ENCODE results near the gene CAMTA1. TPM values are rescaled to one million over a fixed set of nuclear protein-coding genes. Genes with fewer than 3 reads are reported as not detected.

Gene CAMTA1
- total and polyA plus RNA-seq, 8 donors = 42.8 to 213 (median 118) TPM

GRCh38 chr1:7526196-7526866 lies 741.1 kb downstream of the CAMTA1 start:
- peaks cover 0 to 7% (median 0%) of the 10 kb centered on the region in 3 donors for H3K27me3 ChIP-seq
- H3K27ac ChIP-seq = no peak overlapping the region

GRCh38 chr1:7526867-7527732 lies 741.8 kb downstream of the CAMTA1 start:
- H3K27me3 ChIP-seq = peaks cover 0 to 7% (median 0%) of the 10 kb centered on the region in 3 donors
- TF ChIP-seq POLR2AphosphoS5 (IDR thresholded peaks at IDR 0.05) (no peak), CTCF (IDR thresholded peaks at IDR 0.05) (no peak), EP300 (IDR thresholded peaks at IDR 0.05) (no peak), POLR2A (IDR thresholded peaks at IDR 0.05) (no peak)
- H3K4me1 ChIP-seq = no peaks in the 10 kb centered on the region
- H3K9me3 ChIP-seq = no peaks in the 10 kb centered on the region
- 80 to 91% (median 82%) methylated on average over 7 to 12 of the region's 12 CpGs for WGBS, 5 donors
- no peak overlapping the region for H3K4me3 ChIP-seq
- no peak overlapping the region for H3K27ac ChIP-seq
- DNase-seq = no peak
- no peaks in the 10 kb centered on the region for H3K36me3 ChIP-seq
- intact Hi-C loops (cut with DNase I; ENCODE audit: low total_unique reads) = no loop called here

More at GRCh38 chr1:7526196-7526866, 741.1 kb downstream of the CAMTA1 start:
- H3K36me3 ChIP-seq = no peaks in the 10 kb centered on the region
- TF ChIP-seq CTCF (IDR thresholded peaks at IDR 0.05) = no peak
- TF ChIP-seq EP300 (IDR thresholded peaks at IDR 0.05) = no peak
- no peak for TF ChIP-seq POLR2A (IDR thresholded peaks at IDR 0.05)
- no peak for TF ChIP-seq POLR2AphosphoS5 (IDR thresholded peaks at IDR 0.05)
- intact Hi-C loops (cut with DNase I; ENCODE audit: low total_unique reads) = no loop called here
- H3K4me1 ChIP-seq = no peaks in the 10 kb centered on the region
- no peak overlapping the region for H3K4me3 ChIP-seq
- H3K9me3 ChIP-seq = no peaks in the 10 kb centered on the region
- DNase-seq = no peak
- WGBS, 5 donors = 76 to 88% (median 77%) methylated on average over 8 to 10 of the region's 10 CpGs

GRCh38 chr1:7527733-7528045 lies 742.4 kb downstream of the CAMTA1 start:
- H3K27ac ChIP-seq = no peak overlapping the region
- peaks cover 0 to 13% (median 0%) of the 10 kb centered on the region in 3 donors for H3K27me3 ChIP-seq
- 86 to 92% (median 89%) methylated on average over 7 of the region's 7 CpGs for WGBS, 5 donors
- TF ChIP-seq CTCF (IDR thresholded peaks at IDR 0.05) = no peak
- no peak for TF ChIP-seq EP300 (IDR thresholded peaks at IDR 0.05)
- no peak for TF ChIP-seq POLR2A (IDR thresholded peaks at IDR 0.05)
- TF ChIP-seq POLR2AphosphoS5 (IDR thresholded peaks at IDR 0.05) = no peak
- intact Hi-C loops (cut with DNase I; ENCODE audit: low total_unique reads) = no loop called here
- H3K36me3 ChIP-seq = no peaks in the 10 kb centered on the region
- no peak overlapping the region for H3K4me3 ChIP-seq
- H3K4me1 ChIP-seq = no peaks in the 10 kb centered on the region
- DNase-seq = no peak
- H3K9me3 ChIP-seq = no peaks in the 10 kb centered on the region

GRCh38 chr1:7528386-7529198 lies 743.3 kb downstream of the CAMTA1 start:
- no peak for DNase-seq
- intact Hi-C loops (cut with DNase I; ENCODE audit: low total_unique reads) = no loop called here
- 73 to 83% (median 75%) methylated on average over 6 of the region's 6 CpGs for WGBS, 5 donors
- TF ChIP-seq CTCF (IDR thresholded peaks at IDR 0.05) (no peak), POLR2A (IDR thresholded peaks at IDR 0.05) (no peak), EP300 (IDR thresholded peaks at IDR 0.05) (no peak), POLR2AphosphoS5 (IDR thresholded peaks at IDR 0.05) (no peak)
- H3K9me3 ChIP-seq = no peaks in the 10 kb centered on the region
- no peak overlapping the region for H3K27ac ChIP-seq
- H3K36me3 ChIP-seq = no peaks in the 10 kb centered on the region
- no peaks in the 10 kb centered on the region for H3K4me1 ChIP-seq
- H3K4me3 ChIP-seq = no peak overlapping the region
- peaks cover 0 to 21% (median 0%) of the 10 kb centered on the region in 3 donors for H3K27me3 ChIP-seq

Measured in stomach (tissue), 9 donors.